HG02571 (cell line): ENCODE data around the gene MAP2K1.
"Not testable (repeated sequence)": the region's sequence is repeated elsewhere in the genome, so short reads cannot be mapped to it uniquely, and the experiment has no call there.

ENCODE experiments used
- ATAC-seq: cut with Tn5 transposase; IDR thresholded peaks from one replicate; pipeline ENCODE4 v1.9.1; 2021; ENCODE audit warnings: mild to moderate bottlenecking, moderate library complexity; ENCODE audit not compliant: unreplicated experiment

The MAP2K1 gene

GRCh38 chr15:66390678-66391077 lies 4.0 kb downstream of the MAP2K1 start:
- no peak for ATAC-seq

- not testable (repeated sequence) for ATAC-seq
Measured at GRCh38 chr15:66393037-66393436, 6.3 kb downstream of the MAP2K1 start.

GRCh38 chr15:66394472-66394871 lies 7.8 kb downstream of the MAP2K1 start:
- ATAC-seq: no peak

GRCh38 chr15:66394915-66395314 lies 8.2 kb downstream of the MAP2K1 start:
- no peak for ATAC-seq

- ATAC-seq: no peak
Measured at GRCh38 chr15:66399276-66399675, 12.6 kb downstream of the MAP2K1 start.

- no peak for ATAC-seq
Measured at GRCh38 chr15:66400351-66400774, 13.7 kb downstream of the MAP2K1 start.

GRCh38 chr15:66401130-66402021 lies 14.7 kb downstream of the MAP2K1 start:
- ATAC-seq: no peak

- no peak for ATAC-seq
Measured at GRCh38 chr15:66402761-66403284, 16.1 kb downstream of the MAP2K1 start.

GRCh38 chr15:66403323-66403722 lies 16.6 kb downstream of the MAP2K1 start:
- ATAC-seq: no peak

- ATAC-seq: no peak
Measured at GRCh38 chr15:66404122-66404521, 17.4 kb downstream of the MAP2K1 start.

- no peak for ATAC-seq
Measured at GRCh38 chr15:66404532-66404931, 17.8 kb downstream of the MAP2K1 start.

- ATAC-seq: no peak
Measured at GRCh38 chr15:66405007-66405406, 18.3 kb downstream of the MAP2K1 start.

- no peak for ATAC-seq
Measured at GRCh38 chr15:66405615-66406014, 18.9 kb downstream of the MAP2K1 start.

- ATAC-seq: no peak
Measured at GRCh38 chr15:66408254-66408653, 21.5 kb downstream of the MAP2K1 start.

GRCh38 chr15:66408675-66409282 lies 22.1 kb downstream of the MAP2K1 start:
- no peak for ATAC-seq

GRCh38 chr15:66409565-66410108 lies 22.9 kb downstream of the MAP2K1 start:
- no peak for ATAC-seq

GRCh38 chr15:66411190-66411589 lies 24.5 kb downstream of the MAP2K1 start:
- no peak for ATAC-seq

GRCh38 chr15:66412220-66412619 lies 25.5 kb downstream of the MAP2K1 start:
- ATAC-seq: no peak

- ATAC-seq: no peak
Measured at GRCh38 chr15:66413579-66413978, 26.9 kb downstream of the MAP2K1 start.

GRCh38 chr15:66415360-66415759 lies 28.6 kb downstream of the MAP2K1 start:
- ATAC-seq: no peak

GRCh38 chr15:66417736-66418135 lies 31.0 kb downstream of the MAP2K1 start:
- no peak for ATAC-seq

GRCh38 chr15:66419471-66419870 lies 32.8 kb downstream of the MAP2K1 start:
- ATAC-seq: no peak
